ENCODE measurements around the gene CST8. TPM values are rescaled to one million over a fixed set of nuclear protein-coding genes. Genes with fewer than 3 reads are reported as not detected.

Gene CST8
- total RNA-seq, 2 experiments from 2014 or later, result not detected

DNA sequence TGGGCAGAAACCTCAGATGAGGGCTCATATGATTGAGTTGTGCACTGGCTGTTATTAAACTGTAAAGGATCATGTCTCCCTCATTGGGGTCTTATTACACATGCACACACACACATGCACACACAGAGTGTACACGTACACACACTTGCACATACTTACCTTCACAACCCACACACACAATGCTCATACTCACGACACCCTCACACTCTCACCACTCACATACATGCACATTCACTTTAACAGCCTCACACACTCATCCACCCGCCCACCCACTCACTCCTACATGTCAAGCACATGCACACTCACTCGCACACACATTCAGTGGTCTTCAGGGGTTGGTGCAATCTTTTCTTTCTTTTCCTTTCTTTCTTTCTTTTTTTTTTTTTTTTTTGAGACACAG lies 46.1 kb upstream of the CST8 start:
- BruUV-seq (replicated peaks), result no TSS peak
- Histone ChIP-seq H2AFZ (ENCODE audit: low read length) (no peak overlapping the region), H3K9me2 (ENCODE audit: insufficient read depth, low read length) (no peaks in the 10 kb centered on the region), H3K36me3 (ENCODE audit: insufficient read depth, low read length) (no peaks in the 10 kb centered on the region), H3K4me3 (ENCODE audit: low read depth, low read length, poor library complexity, severe bottlenecking) (no peak overlapping the region), H4K20me1 (ENCODE audit: insufficient read depth, low read length) (no peaks in the 10 kb centered on the region), H3K9me3 (ENCODE audit: low read length) (no peaks in the 10 kb centered on the region), H3K27ac (ENCODE audit: low read depth, low read length, poor library complexity, severe bottlenecking) (no peak overlapping the region), H3K4me1 (ENCODE audit: insufficient read depth, low read length, poor library complexity, severe bottlenecking) (no peaks in the 10 kb centered on the region), H3K79me2 (ENCODE audit: insufficient read depth, low read depth, low read length) (no peaks in the 10 kb centered on the region), H3K4me2 (ENCODE audit: low read length) (no peak overlapping the region)
- CTCF ChIA-PET (ENCODE audit: unreplicated experiment), result no interaction called here
- TF ChIP-seq, protein P1, sequence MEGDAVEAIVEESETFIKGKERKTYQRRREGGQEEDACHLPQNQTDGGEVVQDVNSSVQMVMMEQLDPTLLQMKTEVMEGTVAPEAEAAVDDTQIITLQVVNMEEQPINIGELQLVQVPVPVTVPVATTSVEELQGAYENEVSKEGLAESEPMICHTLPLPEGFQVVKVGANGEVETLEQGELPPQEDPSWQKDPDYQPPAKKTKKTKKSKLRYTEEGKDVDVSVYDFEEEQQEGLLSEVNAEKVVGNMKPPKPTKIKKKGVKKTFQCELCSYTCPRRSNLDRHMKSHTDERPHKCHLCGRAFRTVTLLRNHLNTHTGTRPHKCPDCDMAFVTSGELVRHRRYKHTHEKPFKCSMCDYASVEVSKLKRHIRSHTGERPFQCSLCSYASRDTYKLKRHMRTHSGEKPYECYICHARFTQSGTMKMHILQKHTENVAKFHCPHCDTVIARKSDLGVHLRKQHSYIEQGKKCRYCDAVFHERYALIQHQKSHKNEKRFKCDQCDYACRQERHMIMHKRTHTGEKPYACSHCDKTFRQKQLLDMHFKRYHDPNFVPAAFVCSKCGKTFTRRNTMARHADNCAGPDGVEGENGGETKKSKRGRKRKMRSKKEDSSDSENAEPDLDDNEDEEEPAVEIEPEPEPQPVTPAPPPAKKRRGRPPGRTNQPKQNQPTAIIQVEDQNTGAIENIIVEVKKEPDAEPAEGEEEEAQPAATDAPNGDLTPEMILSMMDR (conservative IDR thresholded peaks at IDR 0.05; ENCODE audit: low read length), result no peak
- no peak for TF ChIP-seq EZH2phosphoT487 (IDR thresholded peaks at IDR 0.05; ENCODE audit: borderline replicate concordance, low read depth, low read length)
- POLR2A ChIA-PET, result interaction anchor here (0.7 kb wide), 1 partner anchor 232 kb away, joined by 4 read pairs; no protein-coding TSS in a partner anchor
- intact Hi-C loops (cut with micrococcal nuclease; ENCODE audit: unreplicated experiment), result no loop called here
- no peak for DNase-seq (ENCODE audit: low spot score)

DNA sequence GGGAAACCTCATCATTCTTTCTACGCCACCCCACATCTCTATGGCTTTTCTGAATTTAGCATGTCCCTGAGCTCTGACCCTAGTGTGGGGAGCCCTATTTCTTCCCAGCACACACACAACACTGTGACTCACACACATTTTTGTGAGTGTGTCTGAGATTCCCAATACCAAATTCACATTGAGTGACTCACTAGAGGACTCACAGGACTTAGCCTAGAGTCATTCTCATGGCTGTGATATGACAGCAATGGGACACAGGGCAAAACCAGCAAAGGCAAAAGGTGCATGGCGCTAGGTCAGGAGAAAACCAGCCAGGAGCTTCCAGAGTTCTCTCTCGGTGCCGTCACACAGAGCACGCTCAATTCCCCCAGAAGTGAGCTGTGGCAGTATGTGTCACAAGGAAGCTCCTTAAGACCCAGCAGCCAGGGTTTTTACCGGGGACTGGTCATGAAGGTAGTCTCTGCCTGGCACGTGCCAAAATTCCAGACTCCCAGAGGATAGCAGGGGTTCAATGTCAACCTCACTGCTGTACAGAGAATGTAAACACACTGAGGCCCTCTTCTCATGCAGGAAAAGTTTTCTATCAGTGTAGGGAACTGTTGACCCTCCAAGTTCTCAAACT lies 45.2 kb upstream of the CST8 start:
- intact Hi-C loops (cut with micrococcal nuclease; ENCODE audit: unreplicated experiment), result no loop called here
- TF ChIP-seq, protein P1 (conservative IDR thresholded peaks at IDR 0.05; ENCODE audit: low read length), result no peak
- TF ChIP-seq EZH2phosphoT487 (IDR thresholded peaks at IDR 0.05; ENCODE audit: borderline replicate concordance, low read depth, low read length), result no peak
- BruUV-seq (replicated peaks), result no TSS peak
- DNase-seq (ENCODE audit: low spot score), result no peak
- no peak overlapping the region for H3K27ac ChIP-seq (ENCODE audit: low read depth, low read length, poor library complexity, severe bottlenecking)
- H3K79me2 ChIP-seq (ENCODE audit: insufficient read depth, low read depth, low read length), result no peaks in the 10 kb centered on the region
- H3K36me3 ChIP-seq (ENCODE audit: insufficient read depth, low read length), result no peaks in the 10 kb centered on the region
- no peaks in the 10 kb centered on the region for H3K9me3 ChIP-seq (ENCODE audit: low read length)
- no peaks in the 10 kb centered on the region for H3K4me1 ChIP-seq (ENCODE audit: insufficient read depth, low read length, poor library complexity, severe bottlenecking)
- CTCF ChIA-PET (ENCODE audit: unreplicated experiment), result no interaction called here
- H3K4me3 ChIP-seq (ENCODE audit: low read depth, low read length, poor library complexity, severe bottlenecking), result no peak overlapping the region
- no peak overlapping the region for H3K4me2 ChIP-seq (ENCODE audit: low read length)
- H2AFZ ChIP-seq (ENCODE audit: low read length), result no peak overlapping the region
- no peaks in the 10 kb centered on the region for H4K20me1 ChIP-seq (ENCODE audit: insufficient read depth, low read length)
- H3K9me2 ChIP-seq (ENCODE audit: insufficient read depth, low read length), result no peaks in the 10 kb centered on the region
- POLR2A ChIA-PET, result interaction anchor here (0.7 kb wide), 1 partner anchor 231 kb away, joined by 4 read pairs; no protein-coding TSS in a partner anchor

DNA sequence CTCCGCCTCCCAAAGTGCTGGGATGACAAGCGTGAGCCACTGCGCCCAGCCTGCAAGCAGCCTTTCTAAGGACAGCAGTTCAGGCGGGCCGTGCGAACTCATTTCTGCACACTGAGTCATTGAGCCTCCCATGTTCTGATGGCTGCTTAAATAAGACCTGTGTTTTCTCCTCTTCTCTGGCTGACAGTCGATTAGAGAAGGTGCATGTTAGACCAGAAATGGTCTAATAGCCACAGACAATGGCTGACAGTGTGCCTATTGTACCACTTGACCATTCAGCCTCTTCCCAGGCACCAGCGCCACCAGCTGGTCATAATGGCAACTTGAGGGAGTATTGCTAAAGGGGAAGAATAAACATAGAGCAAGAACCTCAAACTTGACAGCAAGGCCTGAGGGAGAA lies 44.4 kb upstream of the CST8 start:
- intact Hi-C loops (cut with micrococcal nuclease; ENCODE audit: unreplicated experiment), result no loop called here
- no peaks in the 10 kb centered on the region for H3K79me2 ChIP-seq (ENCODE audit: insufficient read depth, low read depth, low read length)
- no peak overlapping the region for H2AFZ ChIP-seq (ENCODE audit: low read length)
- H3K4me1 ChIP-seq (ENCODE audit: insufficient read depth, low read length, poor library complexity, severe bottlenecking), result no peaks in the 10 kb centered on the region
- H3K9me3 ChIP-seq (ENCODE audit: low read length), result no peaks in the 10 kb centered on the region
- ChIA-PET POLR2A (no interaction called here), CTCF (ENCODE audit: unreplicated experiment) (interaction anchor here (0.7 kb wide), 2 partner anchors 12 to 282 kb away, joined by 3 read pairs; no protein-coding TSS in a partner anchor)
- BruUV-seq (replicated peaks), result no TSS peak
- H3K4me2 ChIP-seq (ENCODE audit: low read length), result no peak overlapping the region
- no peaks in the 10 kb centered on the region for H3K36me3 ChIP-seq (ENCODE audit: insufficient read depth, low read length)
- H3K9me2 ChIP-seq (ENCODE audit: insufficient read depth, low read length), result no peaks in the 10 kb centered on the region
- peak; percentile 45 for DNase-seq (ENCODE audit: low spot score)
- TF ChIP-seq, protein P1 (conservative IDR thresholded peaks at IDR 0.05; ENCODE audit: low read length), result peak; percentile 79
- no peak for TF ChIP-seq EZH2phosphoT487 (IDR thresholded peaks at IDR 0.05; ENCODE audit: borderline replicate concordance, low read depth, low read length)
- H3K27ac ChIP-seq (ENCODE audit: low read depth, low read length, poor library complexity, severe bottlenecking), result no peak overlapping the region
- no peak overlapping the region for H3K4me3 ChIP-seq (ENCODE audit: low read depth, low read length, poor library complexity, severe bottlenecking)
- no peaks in the 10 kb centered on the region for H4K20me1 ChIP-seq (ENCODE audit: insufficient read depth, low read length)
